Endometrial microvascular endothelial cells (primary cell): ENCODE data around the gene HMCN1. TPM values are rescaled to one million over a fixed set of nuclear protein-coding genes. Genes with fewer than 3 reads are reported as not detected.
"Not testable (repeated sequence)": the region's sequence is repeated elsewhere in the genome, so short reads cannot be mapped to it uniquely, and the experiment has no call there.

Experiments used
- in situ Hi-C: cut with HindIII; loops from 2 replicates; pipeline ENCODE4 v1.10.0; 2017; ENCODE audit warnings: low sequenced_read_pairs, low pct_unique_long_range_greater_than_20kb; ENCODE audit errors: inconsistent ontology term
- total RNA-seq: library from RNA; depleted of rRNA; stranded (reverse); fragments of >200 nt; gene quantifications from one replicate; pipeline ENCODE4 v1.2.3, GENCODE V29; 2015; ENCODE audit errors: inconsistent ontology term

HMCN1 gene
- total RNA-seq, 1 donor from 2014 or later = under 0.01 TPM

DNA sequence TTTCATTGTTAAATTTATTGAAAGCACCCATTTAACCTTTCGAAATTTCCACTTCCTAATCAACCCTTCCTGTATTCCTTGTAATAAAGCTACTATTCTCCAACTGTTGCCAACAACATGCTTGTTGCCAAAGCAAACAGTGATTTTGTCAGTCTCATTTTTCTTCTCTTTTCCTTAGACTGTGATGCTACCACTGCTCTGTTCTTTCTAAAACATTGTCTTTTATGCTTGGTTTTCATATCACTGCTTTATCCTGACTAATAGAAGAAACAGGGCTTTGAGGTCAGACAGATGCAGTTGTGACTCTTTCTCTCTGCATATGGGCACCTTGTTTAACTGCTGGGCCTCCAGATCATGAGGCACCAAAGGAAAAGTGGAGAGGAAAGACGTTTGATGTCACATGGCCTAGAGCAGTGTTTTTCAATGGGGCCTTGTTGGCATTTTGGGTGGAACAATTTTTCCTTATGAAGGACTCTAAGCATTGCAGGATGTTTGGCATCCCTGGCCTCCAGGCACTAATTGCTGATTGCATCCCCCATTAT is 56.1 kb downstream of the HMCN1 start:
- in situ Hi-C loops = no loop called here

DNA sequence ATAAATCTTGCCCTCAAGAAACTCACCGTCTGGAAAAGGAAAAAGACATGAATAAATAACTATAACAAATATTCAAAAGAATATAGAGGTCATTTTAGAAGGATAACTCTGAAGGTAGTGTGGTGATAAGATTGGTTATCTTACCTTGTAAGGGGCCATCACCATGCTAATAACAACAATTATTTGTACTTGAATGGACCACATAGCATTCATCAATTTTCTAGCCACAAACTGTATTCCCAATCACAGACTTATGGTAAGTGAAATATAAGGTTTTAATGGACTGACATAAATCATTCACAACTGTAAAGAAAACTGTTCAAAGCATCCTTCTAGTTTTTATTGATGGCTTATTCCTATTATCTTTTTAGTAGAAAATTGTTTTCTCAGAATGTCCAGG is 57.8 kb downstream of the HMCN1 start:
- in situ Hi-C loops = no loop called here

GRCh38 chr1:185794495-185794894 is 60.3 kb downstream of the HMCN1 start:
- in situ Hi-C loops = not testable (repeated sequence)

DNA sequence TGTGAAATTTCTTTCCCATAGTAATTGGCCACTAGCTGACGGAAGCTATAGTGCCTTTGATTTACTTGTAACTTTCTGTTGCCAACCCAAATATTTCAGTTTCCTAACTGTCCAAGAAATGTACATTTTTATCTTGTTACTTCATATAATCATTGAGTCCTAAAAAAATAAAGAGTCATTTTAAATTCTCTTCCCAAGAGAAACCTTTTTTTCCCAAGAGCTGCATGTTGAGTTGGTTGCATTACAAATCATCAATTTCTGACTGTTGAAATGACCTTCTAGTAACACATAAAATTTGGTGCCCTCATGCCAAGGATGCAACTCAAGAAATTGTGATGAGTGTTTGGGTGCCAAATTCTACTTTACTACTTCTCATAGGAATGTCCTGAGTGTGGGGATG is 61.0 kb downstream of the HMCN1 start:
- in situ Hi-C loops = no loop called here

DNA sequence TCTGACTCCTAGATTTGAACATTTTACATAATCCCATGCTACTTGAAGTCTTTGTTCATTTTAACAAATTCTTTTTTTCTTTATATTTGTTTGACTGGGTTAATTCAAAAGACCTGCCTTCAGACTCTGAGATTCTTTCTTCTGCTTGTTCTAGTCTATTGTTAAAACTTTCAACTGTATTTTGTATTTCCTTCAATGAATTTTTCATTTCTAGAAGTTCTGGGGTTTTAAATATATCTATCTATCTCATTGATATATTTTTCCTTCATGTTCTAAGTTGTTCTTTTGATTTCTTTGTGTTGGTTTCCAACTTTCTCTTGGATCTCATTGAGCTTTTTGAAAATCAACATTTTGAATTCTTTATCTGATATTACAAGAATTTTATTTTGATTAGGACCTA is 64.3 kb downstream of the HMCN1 start:
- in situ Hi-C loops = no loop called here

GRCh38 chr1:185803241-185803640 is 69.0 kb downstream of the HMCN1 start:
- in situ Hi-C loops = no loop called here

DNA sequence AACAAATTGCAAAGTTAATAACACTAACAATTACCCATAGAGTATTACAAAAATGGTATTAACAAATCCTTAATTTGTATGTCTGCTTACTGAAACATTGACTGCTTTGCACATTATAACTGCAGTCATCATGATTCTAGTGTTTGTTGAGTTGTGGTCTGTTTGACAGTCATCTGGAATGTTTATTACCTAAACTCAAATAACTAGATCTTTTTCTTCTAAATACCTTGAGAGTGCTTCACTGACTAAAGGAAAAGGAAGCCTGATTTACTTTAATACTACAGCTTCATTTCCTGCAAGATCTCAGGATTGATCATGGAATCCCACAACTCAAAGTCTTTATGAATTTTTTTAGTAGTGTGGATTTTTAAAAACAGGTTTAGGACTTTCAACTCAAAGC is 70.0 kb downstream of the HMCN1 start:
- in situ Hi-C loops = no loop called here

- in situ Hi-C loops = no loop called here
These were observed 70.4 kb downstream of the HMCN1 start for GRCh38 chr1:185804608-185805007.

DNA sequence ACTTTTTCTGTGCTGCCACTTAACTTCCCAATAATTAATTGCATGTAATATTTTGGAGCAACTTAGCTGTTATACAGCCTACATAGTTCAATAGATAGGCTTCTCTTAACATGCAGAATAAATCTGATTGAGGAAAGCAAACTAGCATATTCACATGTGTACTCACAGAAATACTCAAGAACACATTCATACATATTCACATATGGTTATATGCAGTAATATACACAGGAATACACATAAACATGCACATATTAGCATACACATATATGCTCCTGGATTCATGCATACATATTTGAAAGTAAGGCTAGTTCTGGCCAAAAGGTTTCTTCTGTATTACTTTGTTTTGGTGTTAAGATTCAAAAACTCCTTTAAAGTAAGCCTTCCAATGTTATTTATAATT is 73.1 kb downstream of the HMCN1 start:
- in situ Hi-C loops = no loop called here

DNA sequence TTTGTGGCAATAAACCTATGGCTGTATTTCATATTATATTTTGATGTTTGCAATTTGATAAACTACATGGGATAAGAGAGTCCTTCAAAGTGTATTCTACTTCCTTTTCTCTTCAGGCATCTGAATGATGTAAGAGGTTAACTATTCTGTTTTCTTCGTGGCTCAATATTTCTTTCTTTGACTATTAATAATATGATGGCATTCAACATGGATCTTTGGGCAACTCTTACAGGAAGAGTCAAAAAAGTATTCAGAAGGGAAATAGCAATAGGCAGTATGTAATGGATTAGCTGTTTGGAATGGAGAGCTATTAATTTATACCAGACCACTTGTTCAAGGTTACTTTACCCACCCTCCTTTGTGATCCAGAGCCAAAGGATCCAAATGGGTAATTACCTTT is 74.4 kb downstream of the HMCN1 start:
- in situ Hi-C loops = no loop called here

- in situ Hi-C loops = no loop called here
These were observed 77.0 kb downstream of the HMCN1 start for GRCh38 chr1:185811073-185811709.

DNA sequence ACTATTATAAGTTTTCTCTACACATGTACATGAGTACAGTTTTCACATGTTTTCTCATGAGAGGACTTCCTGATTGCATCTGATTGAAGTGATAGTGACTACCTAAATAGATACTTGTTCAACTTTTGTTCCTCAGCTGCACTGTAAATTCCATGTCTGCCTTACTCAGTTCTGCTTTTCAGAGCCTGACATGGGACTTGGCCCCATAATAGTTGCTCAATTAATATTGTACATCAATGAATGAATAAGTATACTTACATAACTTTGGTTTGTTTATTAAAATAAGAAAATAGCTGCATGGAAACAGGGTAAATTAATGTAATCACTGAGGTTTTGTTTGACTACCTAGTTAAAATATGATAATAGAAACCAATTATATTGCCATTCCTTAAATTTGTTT is 78.7 kb downstream of the HMCN1 start:
- in situ Hi-C loops = no loop called here

GRCh38 chr1:185813401-185813979 is 79.3 kb downstream of the HMCN1 start:
- in situ Hi-C loops = no loop called here

DNA sequence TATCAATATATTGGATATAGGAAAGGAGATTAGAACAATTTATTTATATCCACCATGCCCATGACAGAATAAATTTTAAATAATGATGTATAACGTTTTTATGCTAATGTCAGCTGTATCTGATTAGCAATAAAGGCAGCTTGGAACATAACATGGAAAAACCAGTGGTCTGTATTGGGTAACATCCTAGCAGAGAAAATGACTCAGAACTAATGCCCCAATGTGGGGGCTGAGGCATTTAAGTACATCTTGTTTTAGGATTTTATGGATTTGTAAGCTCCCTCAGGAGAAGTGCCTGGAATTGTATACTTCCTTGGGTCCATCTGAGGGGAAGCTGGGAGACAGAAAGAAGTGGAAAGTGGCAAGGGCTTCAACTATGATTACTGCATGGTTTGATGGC is 82.3 kb downstream of the HMCN1 start:
- in situ Hi-C loops = no loop called here

GRCh38 chr1:185819798-185820197 is 85.6 kb downstream of the HMCN1 start:
- in situ Hi-C loops = no loop called here

DNA sequence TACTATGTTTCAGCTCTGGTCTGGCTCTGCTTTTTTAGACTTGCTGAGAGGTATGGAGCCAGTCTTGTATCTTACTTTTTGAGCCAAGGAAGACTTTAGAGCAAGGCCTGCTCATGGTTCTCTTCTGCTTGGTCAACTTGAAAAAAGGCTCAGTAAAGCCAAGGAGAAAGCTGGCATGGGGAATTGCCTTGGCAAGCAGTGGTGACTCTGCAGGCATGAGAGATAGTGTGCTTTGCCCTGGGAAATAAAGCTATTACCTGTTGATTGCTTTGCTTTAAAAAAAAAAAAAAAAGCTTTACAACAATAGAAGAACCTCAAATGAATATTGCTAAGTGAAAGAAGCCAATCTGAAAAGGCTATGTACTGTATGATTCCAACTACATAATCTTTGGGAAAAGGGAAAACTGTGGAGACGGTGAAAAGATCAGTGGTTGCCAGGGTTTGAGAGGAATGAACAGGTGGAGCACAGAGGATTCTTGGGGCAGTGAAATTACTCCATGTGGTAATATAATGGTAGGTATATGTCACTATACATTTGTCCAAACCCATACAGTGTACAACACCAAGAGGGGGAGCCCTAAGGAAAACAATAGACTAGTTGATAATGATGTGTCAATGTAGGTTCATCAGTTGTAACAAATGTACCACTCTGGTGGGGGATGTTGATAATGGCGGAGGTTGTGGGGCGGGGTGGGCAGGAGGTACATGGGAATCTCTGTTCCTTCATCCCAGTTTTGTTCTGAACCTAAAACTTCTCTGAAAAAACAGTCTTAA is 87.6 kb downstream of the HMCN1 start:
- in situ Hi-C loops = no loop called here

- in situ Hi-C loops = no loop called here
These were observed 89.3 kb downstream of the HMCN1 start for GRCh38 chr1:185823467-185823866.

DNA sequence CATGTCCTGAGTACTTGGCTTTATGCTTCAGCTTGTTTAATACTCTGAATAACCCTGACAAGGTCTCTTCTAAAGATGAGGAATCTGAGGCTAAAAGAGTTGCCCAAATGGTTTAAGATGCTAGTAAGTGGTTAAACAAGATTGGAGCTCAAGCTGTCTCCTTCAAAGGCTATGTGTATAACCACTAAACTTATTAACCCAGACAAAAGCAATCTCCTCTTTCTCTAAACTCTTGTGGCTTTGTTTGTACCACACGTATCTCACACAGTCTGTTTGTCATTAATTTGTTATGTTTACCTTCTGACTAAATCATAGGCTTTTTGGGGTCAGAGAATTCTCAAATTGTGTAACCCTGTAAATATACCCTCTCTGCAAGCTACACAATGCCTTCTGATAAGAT is 89.9 kb downstream of the HMCN1 start:
- in situ Hi-C loops = no loop called here

DNA sequence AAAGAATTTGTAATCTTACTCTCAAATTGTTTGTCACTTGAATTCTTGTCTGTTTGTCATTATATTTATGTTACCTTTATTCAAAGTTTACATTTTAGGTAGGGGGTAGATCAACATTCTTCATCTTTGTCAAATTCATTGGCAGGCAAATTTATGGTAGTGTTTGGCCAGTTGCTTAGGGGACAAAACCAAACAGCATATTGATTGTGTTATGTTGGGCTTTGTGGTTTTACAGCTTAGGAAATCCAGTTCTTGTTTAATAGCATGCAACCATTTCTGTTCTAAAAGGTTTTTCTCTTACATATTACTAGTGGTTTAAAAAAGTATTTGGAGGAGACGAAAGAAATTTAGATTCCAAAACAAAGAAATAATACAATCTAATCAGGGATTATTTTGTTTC is 91.4 kb downstream of the HMCN1 start:
- in situ Hi-C loops = no loop called here

DNA sequence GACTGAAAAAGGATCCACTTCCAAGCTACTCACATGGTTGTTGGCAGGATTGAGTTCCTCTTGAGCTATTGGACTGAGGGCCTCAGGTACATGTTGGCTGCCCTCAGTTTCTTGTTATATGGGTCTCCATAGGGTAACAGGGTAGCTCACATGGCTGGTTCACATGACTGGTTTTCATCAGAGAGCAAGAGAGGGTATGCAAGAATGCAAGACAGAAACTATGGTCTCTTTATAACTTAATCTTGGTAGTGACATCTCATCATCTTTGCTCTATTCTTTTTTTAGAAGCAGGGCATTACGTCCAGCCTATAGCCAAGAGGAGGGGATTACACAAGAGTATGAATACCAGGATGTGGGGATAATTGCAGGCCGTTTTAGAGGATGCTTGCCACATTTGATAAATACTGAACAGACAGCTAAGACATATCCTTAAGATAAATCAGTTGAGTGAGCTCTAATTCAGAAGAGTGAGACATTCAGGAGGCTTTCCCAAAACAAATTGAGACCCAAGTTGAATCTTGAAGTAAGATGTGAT is 100.2 kb downstream of the HMCN1 start:
- in situ Hi-C loops = no loop called here
